ENCODE measurements around the gene UBE2S. TPM values are rescaled to one million over a fixed set of nuclear protein-coding genes. Genes with fewer than 3 reads are reported as not detected.

Gene UBE2S
- polyA plus RNA-seq, 3 donors = 16.1 to 40.9 (median 21.9) TPM

GRCh38 chr19:55358943-55359908 lies 48.4 kb downstream of the UBE2S start:
- 90% methylated on average over 31 of the region's 32 CpGs for WGBS (ENCODE audit: insufficient coverage)
- Histone ChIP-seq H3K27me3 (ENCODE audit: control insufficient read depth in 2 of 2, insufficient read depth in 2 of 2, low read length in 2 of 2) (peaks cover 4 to 32% of the 10 kb centered on the region in 2 donors), H3K4me1 (ENCODE audit: control insufficient read depth in 1 of 2, insufficient read depth in 2 of 2, low read length in 2 of 2) (peaks cover 4 to 5% of the 10 kb centered on the region in 2 donors), H3K9me3 (replicated peaks in 1 of 2; ENCODE audit: control insufficient read depth in 1 of 2, insufficient read depth in 1 of 2, low read length in 2 of 2) (no peaks in the 10 kb centered on the region), H3K27ac (ENCODE audit: low read depth in 1 of 2, low read length in 2 of 2) (no peak overlapping the region), H4K20me1 (ENCODE audit: insufficient read depth, low read length) (no peaks in the 10 kb centered on the region), H2AFZ (ENCODE audit: insufficient read depth, low read depth, low read length, poor library complexity, severe bottlenecking) (no peak overlapping the region), H3K4me3 (replicated peaks in 1 of 3; ENCODE audit: low read depth in 2 of 3, low read length in 3 of 3) (no peak overlapping the region), H3K79me2 (ENCODE audit: insufficient read depth, low read length) (no peaks in the 10 kb centered on the region), H3K9ac (ENCODE audit: insufficient read depth, low read length, poor library complexity, severe bottlenecking) (no peak overlapping the region), H3K4me2 (replicated peaks; ENCODE audit: extremely low read depth, low read length, poor library complexity, severe bottlenecking) (no peak overlapping the region), H3K36me3 (replicated peaks in 1 of 2; ENCODE audit: control insufficient read depth in 1 of 2, insufficient read depth in 2 of 2, low read length in 2 of 2) (no peaks in the 10 kb centered on the region)
- DNase-seq = no peak
- Mint-ChIP-seq H3K4me1 (peaks cover 1% of the 10 kb centered on the region), H3K9me3 (peaks cover 0 to 4% (median 0%) of the 10 kb centered on the region in 7 donors), H3K36me3 (no peaks in the 10 kb centered on the region), H3K27ac (peak overlapping the region in 1 of 7 donors; percentile 43), H3K27me3 (ENCODE audit: low read depth in 3 of 3) (peaks cover 26 to 45% (median 30%) of the 10 kb centered on the region in 3 donors), H3K4me3 (no peak overlapping the region)
- no peak for TF ChIP-seq CTCF (IDR thresholded peaks at IDR 0.05)
- intact Hi-C loops (cut with micrococcal nuclease) = no loop called here

DNA sequence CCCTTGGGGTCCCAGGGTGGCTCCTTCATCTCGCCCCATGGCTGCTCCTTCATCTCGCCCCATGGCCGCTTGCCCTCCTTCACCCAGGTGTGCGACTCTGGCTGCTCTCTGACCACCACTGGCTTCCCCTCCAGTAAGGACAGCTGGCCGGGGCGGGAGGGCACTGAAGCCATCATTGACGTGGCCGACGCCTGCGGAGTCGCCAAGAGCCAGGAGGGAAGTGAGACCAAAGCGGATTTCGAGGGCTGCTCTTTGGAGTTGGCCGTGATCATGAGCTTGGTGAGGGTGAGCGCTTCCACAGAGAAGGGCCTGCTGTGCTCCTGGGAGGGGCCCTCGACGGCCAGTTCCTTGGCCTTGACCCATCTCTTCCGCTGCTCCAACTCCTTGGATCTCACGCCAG lies 49.1 kb downstream of the UBE2S start:
- Histone ChIP-seq H4K20me1 (ENCODE audit: insufficient read depth, low read length) (no peaks in the 10 kb centered on the region), H3K4me3 (replicated peaks in 1 of 3; ENCODE audit: low read depth in 2 of 3, low read length in 3 of 3) (no peak overlapping the region), H3K36me3 (replicated peaks in 1 of 2; ENCODE audit: control insufficient read depth in 1 of 2, insufficient read depth in 2 of 2, low read length in 2 of 2) (no peaks in the 10 kb centered on the region), H3K27ac (ENCODE audit: low read depth in 1 of 2, low read length in 2 of 2) (no peak overlapping the region), H3K4me2 (replicated peaks; ENCODE audit: extremely low read depth, low read length, poor library complexity, severe bottlenecking) (no peak overlapping the region), H3K9ac (ENCODE audit: insufficient read depth, low read length, poor library complexity, severe bottlenecking) (no peak overlapping the region), H2AFZ (ENCODE audit: insufficient read depth, low read depth, low read length, poor library complexity, severe bottlenecking) (no peak overlapping the region), H3K79me2 (ENCODE audit: insufficient read depth, low read length) (no peaks in the 10 kb centered on the region), H3K4me1 (ENCODE audit: control insufficient read depth in 1 of 2, insufficient read depth in 2 of 2, low read length in 2 of 2) (peaks cover 10 to 12% of the 10 kb centered on the region in 2 donors), H3K27me3 (ENCODE audit: control insufficient read depth in 2 of 2, insufficient read depth in 2 of 2, low read length in 2 of 2) (peaks cover 7 to 39% of the 10 kb centered on the region in 2 donors), H3K9me3 (replicated peaks in 1 of 2; ENCODE audit: control insufficient read depth in 1 of 2, insufficient read depth in 1 of 2, low read length in 2 of 2) (peaks cover 0 to under 1% of the 10 kb centered on the region in 2 donors)
- H3K27me3 Mint-ChIP-seq (ENCODE audit: low read depth in 3 of 3) = peaks cover 31 to 51% (median 37%) of the 10 kb centered on the region in 3 donors
- peaks cover 0 to 4% (median 3%) of the 10 kb centered on the region in 7 donors for H3K9me3 Mint-ChIP-seq
- WGBS (ENCODE audit: insufficient coverage) = 91% methylated on average over 19 of the region's 19 CpGs
- H3K27ac Mint-ChIP-seq = no peak overlapping the region
- H3K4me3 Mint-ChIP-seq = no peak overlapping the region
- DNase-seq = no peak
- intact Hi-C loops (cut with micrococcal nuclease) = no loop called here
- H3K4me1 Mint-ChIP-seq = peaks cover 6% of the 10 kb centered on the region
- no peaks in the 10 kb centered on the region for H3K36me3 Mint-ChIP-seq
- TF ChIP-seq CTCF (IDR thresholded peaks at IDR 0.05) = no peak

Measured in CD14-positive monocyte (primary cell).